ENCODE measurements around the gene NBAS. TPM values are rescaled to one million over a fixed set of nuclear protein-coding genes. Genes with fewer than 3 reads are reported as not detected.

Gene NBAS
- total RNA-seq, 1 experiment from 2014 or later, result 32.5 TPM

DNA sequence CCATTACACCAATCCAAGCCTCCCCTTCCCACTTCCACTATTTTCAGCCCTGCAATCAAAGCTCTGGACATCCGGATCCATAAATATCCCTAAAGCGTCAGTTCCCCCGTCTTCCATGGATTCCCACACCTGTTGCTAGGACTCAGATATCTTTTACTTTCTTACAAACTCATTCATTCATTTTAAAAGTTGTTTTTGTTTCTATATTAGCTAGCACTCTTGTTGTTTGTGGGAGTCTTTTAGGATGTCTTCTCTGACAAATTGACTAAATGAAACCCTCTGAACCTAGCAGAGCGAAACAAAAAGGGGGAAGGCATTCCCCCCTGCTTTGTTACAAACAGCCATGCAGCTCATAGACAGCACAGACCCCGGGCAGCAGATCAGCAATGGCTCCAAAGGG lies 9.0 kb upstream of the NBAS start:
- no peaks in the 10 kb centered on the region for H3K23me2 ChIP-seq (ENCODE audit: insufficient read length, low read depth, low read length, poor library complexity, severe bottlenecking)
- Mint-ChIP-seq H3K27me3 (ENCODE audit: low read depth) (no peaks in the 10 kb centered on the region; the same call in 1 of the 2 replicates), H3K36me3 (ENCODE audit: insufficient read depth in 1 of 3, low read depth in 3 of 3) (no peaks in the 10 kb centered on the region), H3K27ac (no peak overlapping the region), H3K4me3 (no peak overlapping the region), H3K4me1 (no peaks in the 10 kb centered on the region), H3K9me3 (no peaks in the 10 kb centered on the region)
- no peak overlapping the region for H4K8ac ChIP-seq (replicated peaks; ENCODE audit: insufficient read length, low read depth, low read length)
- no peaks in the 10 kb centered on the region for H3K79me1 ChIP-seq (ENCODE audit: insufficient read depth, low read depth, low read length, poor library complexity, severe bottlenecking)
- DNase-seq, result no peak
- no peak overlapping the region for H4K5ac ChIP-seq (ENCODE audit: insufficient read length, low read depth, low read length)
- H4K91ac ChIP-seq (ENCODE audit: insufficient read length, low read depth, low read length), result no peak overlapping the region
- H2BK12ac ChIP-seq (ENCODE audit: insufficient read length, low read depth, low read length), result no peak overlapping the region
- no peak overlapping the region for H3T11ph ChIP-seq (ENCODE audit: low read length)
- H2BK120ac ChIP-seq (ENCODE audit: low read depth, low read length, poor library complexity, severe bottlenecking), result no peak overlapping the region
- no peak overlapping the region for H3K27ac ChIP-seq (ENCODE audit: insufficient read length, low read depth, low read length)
- no peak overlapping the region for H2AK5ac ChIP-seq (ENCODE audit: insufficient read length, low read length)
- no peaks in the 10 kb centered on the region for H3K27me3 ChIP-seq (ENCODE audit: insufficient read depth, low read length)
- H3K4me2 ChIP-seq (ENCODE audit: insufficient read depth, insufficient read length, low read length), result no peak overlapping the region
- no peak overlapping the region for H3K56ac ChIP-seq (ENCODE audit: insufficient read length, low read depth, low read length)
- WGBS (ENCODE audit: extremely low coverage, insufficient read length, low lambda C conversion rate), result no CpG with 5 or more reads among the region's 5 CpGs
- no peak overlapping the region for H3K9ac ChIP-seq (ENCODE audit: extremely low read depth, insufficient read length, low read length)
- H3K23ac ChIP-seq (ENCODE audit: insufficient read length, low read depth, low read length), result no peak overlapping the region
- H3K18ac ChIP-seq (ENCODE audit: insufficient read length, low read depth, low read length), result no peak overlapping the region
- H2AFZ ChIP-seq (ENCODE audit: low read length), result no peak overlapping the region
- no peak overlapping the region for H3K4ac ChIP-seq (ENCODE audit: low read depth, low read length)
- H3K79me2 ChIP-seq (ENCODE audit: insufficient read depth, low read length), result no peaks in the 10 kb centered on the region
- H3K14ac ChIP-seq (ENCODE audit: insufficient read depth, low read length), result no peak overlapping the region
- no peak overlapping the region for H2BK5ac ChIP-seq (ENCODE audit: insufficient read length, low read length)
- H2BK15ac ChIP-seq (ENCODE audit: low read depth, low read length), result no peak overlapping the region
- TF ChIP-seq, protein P1, sequence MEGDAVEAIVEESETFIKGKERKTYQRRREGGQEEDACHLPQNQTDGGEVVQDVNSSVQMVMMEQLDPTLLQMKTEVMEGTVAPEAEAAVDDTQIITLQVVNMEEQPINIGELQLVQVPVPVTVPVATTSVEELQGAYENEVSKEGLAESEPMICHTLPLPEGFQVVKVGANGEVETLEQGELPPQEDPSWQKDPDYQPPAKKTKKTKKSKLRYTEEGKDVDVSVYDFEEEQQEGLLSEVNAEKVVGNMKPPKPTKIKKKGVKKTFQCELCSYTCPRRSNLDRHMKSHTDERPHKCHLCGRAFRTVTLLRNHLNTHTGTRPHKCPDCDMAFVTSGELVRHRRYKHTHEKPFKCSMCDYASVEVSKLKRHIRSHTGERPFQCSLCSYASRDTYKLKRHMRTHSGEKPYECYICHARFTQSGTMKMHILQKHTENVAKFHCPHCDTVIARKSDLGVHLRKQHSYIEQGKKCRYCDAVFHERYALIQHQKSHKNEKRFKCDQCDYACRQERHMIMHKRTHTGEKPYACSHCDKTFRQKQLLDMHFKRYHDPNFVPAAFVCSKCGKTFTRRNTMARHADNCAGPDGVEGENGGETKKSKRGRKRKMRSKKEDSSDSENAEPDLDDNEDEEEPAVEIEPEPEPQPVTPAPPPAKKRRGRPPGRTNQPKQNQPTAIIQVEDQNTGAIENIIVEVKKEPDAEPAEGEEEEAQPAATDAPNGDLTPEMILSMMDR (conservative IDR thresholded peaks at IDR 0.05), result no peak
- H2BK20ac ChIP-seq (ENCODE audit: low read depth, low read length, poor library complexity, severe bottlenecking), result no peak overlapping the region
- no peaks in the 10 kb centered on the region for H4K20me1 ChIP-seq (ENCODE audit: control insufficient read depth, insufficient read depth, insufficient read length)
- no peaks in the 10 kb centered on the region for H3K9me3 ChIP-seq (ENCODE audit: control insufficient read depth, low read depth, low read length)
- H3K4me1 ChIP-seq (ENCODE audit: insufficient read depth, low read length), result no peaks in the 10 kb centered on the region
